K562 (cell line): ENCODE measurements around the gene TIMP3. TPM values are rescaled to one million over a fixed set of nuclear protein-coding genes. Genes with fewer than 3 reads are reported as not detected.

Source experiments
- ATAC-seq: fragments of 200-7000 bp; cut with Tn5 transposase; 3 replicates; pipeline ENCODE4 v1.9.1; 2020; ENCODE audit warnings: moderate library complexity
- BruUV-seq: library from RNA; stranded (reverse); fragments of 400-500 nt; replicated peaks from 2 replicates; lab custom pipeline; 2021; lab: Mats Ljungman, UMichigan
- CTCF ChIA-PET: fragments of 300-600 bp; formaldehyde crosslinking; extraction: SDS; loops from one replicate; lab custom pipeline; 2021; ENCODE audit warnings: low intra/inter-chr PET ratio; lab: Yijun Ruan, JAX
- POLR2A ChIA-PET: fragments of 300-600, 350-650 bp; sonication (Branson Sonifier 250); formaldehyde crosslinking; extraction: SDS; loops from one replicate; lab custom pipeline; 2021; ENCODE audit warnings: antibody characterized with exemption, inconsistent platforms; lab: Yijun Ruan, JAX
- DNase-seq, 4 experiments: peaks; one replicate each; pipeline versions ENCODE4 v3.0.0 to v3.0.0-alpha.2; 2011 to 2018; ENCODE audit warnings: low spot score in 3 of 4, mixed read lengths in 3 of 4; ENCODE audit errors: extremely low read depth in 1 of 4
- FAIRE-seq: peaks from 2 replicates; lab custom pipeline; 2011; peaks lifted over from hg19 to GRCh38; lab: Jason Lieb, UNC
- H2AFZ ChIP-seq: 2 replicates; pipeline ENCODE4 v1.6.0; 2011; ENCODE audit warnings: low read depth, low read length, control low read depth, inconsistent platforms
- H3K27ac ChIP-seq: fragments of 200-600 bp; 3 replicates; pipeline ENCODE4 v1.8.0; 2011; ENCODE audit warnings: low read depth, mild to moderate bottlenecking, control low read depth, inconsistent platforms, low read length, moderate library complexity, mixed read lengths; ENCODE audit errors: extremely low read depth
- H3K27me3 ChIP-seq, 2 experiments: fragments of 300-600 bp in 1 of 2; 2 replicates in 1 of 2; 3 replicates in 1 of 2; pipeline versions ENCODE4 v1.6.0 to v1.8.0; 2011; ENCODE audit warnings: inconsistent platforms in 2 of 2, low read length in 2 of 2, mild to moderate bottlenecking in 1 of 2, mixed read lengths in 1 of 2, moderate library complexity in 1 of 2; ENCODE audit not compliant: control insufficient read depth in 2 of 2, insufficient read depth in 2 of 2
- H3K36me3 ChIP-seq: fragments of 300-600 bp; 3 replicates; pipeline ENCODE4 v1.8.0; 2011; ENCODE audit warnings: mild to moderate bottlenecking, low read length, inconsistent platforms; ENCODE audit not compliant: control insufficient read depth, insufficient read depth
- H3K4me1 ChIP-seq, 2 experiments: fragments of 200-600 bp in 1 of 2; replicated peaks in 1 of 2; 2 replicates in 1 of 2; 3 replicates in 1 of 2; pipeline versions ENCODE4 v1.5.1 to v1.8.0; 2011; ENCODE audit warnings: inconsistent platforms in 2 of 2, low read length in 2 of 2, mild to moderate bottlenecking in 1 of 2, mixed read lengths in 1 of 2, moderate library complexity in 1 of 2; ENCODE audit not compliant: control insufficient read depth in 2 of 2, insufficient read depth in 2 of 2
- H3K4me2 ChIP-seq: 2 replicates; pipeline ENCODE4 v1.6.1; 2011; ENCODE audit warnings: low read length, control low read depth, inconsistent platforms, mixed read lengths; ENCODE audit not compliant: insufficient read depth
- H3K4me3 ChIP-seq: fragments of 200-600 bp; sonication (generic), shearing (Covaris generic); 2 replicates; pipeline ENCODE4 v1.5.1; 2016; ENCODE audit warnings: control low read depth, inconsistent platforms
- H3K79me2 ChIP-seq: fragments of 200-600 bp; 3 replicates; pipeline ENCODE4 v1.8.0; 2011; ENCODE audit warnings: low read length, inconsistent platforms; ENCODE audit not compliant: control insufficient read depth, insufficient read depth
- H3K9ac ChIP-seq, 2 experiments: 2 replicates each; pipeline versions ENCODE4 v1.6.0 to v1.6.1; 2011; ENCODE audit warnings: low read depth in 2 of 2, low read length in 2 of 2, control low read depth in 1 of 2, inconsistent platforms in 1 of 2, mild to moderate bottlenecking in 1 of 2, mixed read lengths in 1 of 2; ENCODE audit not compliant: insufficient read depth in 1 of 2
- H3K9me1 ChIP-seq: one replicate; pipeline ENCODE4 v1.6.0; 2011; ENCODE audit warnings: inconsistent platforms, mild to moderate bottlenecking, low read length, moderate library complexity; ENCODE audit not compliant: control insufficient read depth, insufficient read depth
- H3K9me3 ChIP-seq: replicated peaks from 2 replicates; pipeline ENCODE4 v1.5.1; 2011; ENCODE audit warnings: low read depth, low read length, inconsistent platforms; ENCODE audit not compliant: control insufficient read depth, insufficient read depth
- H4K20me1 ChIP-seq: replicated peaks from 2 replicates; pipeline ENCODE4 v1.6.1; 2011; ENCODE audit warnings: low read length, inconsistent platforms, mixed read lengths; ENCODE audit not compliant: control insufficient read depth, insufficient read depth
- CC2D1A ChIP-seq: fragments of 450-650 bp; IDR thresholded peaks from 2 replicates; pipeline ENCODE4 v1.6.1; 2017; ENCODE audit warnings: mild to moderate bottlenecking
- HDAC1 ChIP-seq, 2 experiments: fragments of 450-650 bp; IDR thresholded peaks; 2 replicates each; pipeline ENCODE4 v1.6.1; 2016 to 2017; ENCODE audit warnings: inconsistent platforms in 1 of 2, mild to moderate bottlenecking in 1 of 2, moderate library complexity in 1 of 2
- HINFP ChIP-seq: fragments of 450-650 bp; conservative IDR thresholded peaks from 2 replicates; pipeline ENCODE4 v1.6.1; 2016; ENCODE audit warnings: missing genetic modification characterization, low read depth, mild to moderate bottlenecking, control low read depth, missing compliant biosample characterization
- HOMEZ ChIP-seq: fragments of 250-450 bp; sonication (Bioruptor Pico); IDR thresholded peaks from 2 replicates; pipeline ENCODE4 v1.4.0; 2020; ENCODE audit warnings: mild to moderate bottlenecking, moderate library complexity
- NELFE ChIP-seq: IDR thresholded peaks from 2 replicates; pipeline ENCODE4 v1.6.1; 2011; ENCODE audit warnings: mild to moderate bottlenecking; ENCODE audit not compliant: insufficient read depth, insufficient read length
- NFE2L1 ChIP-seq: fragments of 450-650 bp; IDR thresholded peaks from 2 replicates; pipeline ENCODE4 v1.6.1; 2016; ENCODE audit warnings: missing genetic modification characterization, low read depth, mild to moderate bottlenecking, missing compliant biosample characterization, moderate library complexity, borderline replicate concordance
- NFIC ChIP-seq: fragments of 450-650 bp; IDR thresholded peaks from 2 replicates; pipeline ENCODE4 v1.6.1; 2017; ENCODE audit warnings: mild to moderate bottlenecking, inconsistent platforms
- POLR3G ChIP-seq: IDR thresholded peaks from 2 replicates; pipeline ENCODE4 v1.6.1; 2011; ENCODE audit not compliant: insufficient read length, insufficient replicate concordance; ENCODE audit errors: extremely low read depth
- PTBP1 ChIP-seq: fragments of 200-400 bp; formaldehyde crosslinking; IDR thresholded peaks from 2 replicates; pipeline ENCODE4 v1.6.1; 2017; ENCODE audit warnings: low read depth, low read length
- TAF1 ChIP-seq: IDR thresholded peaks from 2 replicates; pipeline ENCODE4 v1.6.1; 2011; ENCODE audit warnings: mild to moderate bottlenecking, low read length, moderate library complexity; ENCODE audit not compliant: insufficient read depth, control insufficient read depth, severe bottlenecking; ENCODE audit errors: extremely low read depth
- THAP12 ChIP-seq: fragments of 250-450 bp; sonication (Bioruptor Pico); IDR thresholded peaks from 2 replicates; pipeline ENCODE4 v1.9.0; 2021; ENCODE audit warnings: mild to moderate bottlenecking, inconsistent platforms
- ZC3H8 ChIP-seq: fragments of 450-650 bp; IDR thresholded peaks from 2 replicates; pipeline ENCODE4 v1.6.1; 2017
- ZKSCAN3 ChIP-seq: fragments of 250-450 bp; sonication (Bioruptor Pico); IDR thresholded peaks from 2 replicates; pipeline ENCODE4 v1.4.0; 2020
- ZNF24 ChIP-seq: fragments of 450-650 bp; IDR thresholded peaks from 2 replicates; pipeline ENCODE4 v1.6.1; 2016
- ZNF639 ChIP-seq, 2 experiments: fragments of 200-800 bp in 1 of 2; sonication (Bioruptor generic) in 1 of 2; sonication (generic) in 1 of 2; formaldehyde crosslinking in 1 of 2; IDR thresholded peaks in 1 of 2; conservative IDR thresholded peaks in 1 of 2; 2 replicates each; pipeline versions ENCODE4 v1.5.0 to v1.6.1; 2016 to 2020; ENCODE audit warnings: missing compliant biosample characterization in 1 of 2, missing genetic modification characterization in 1 of 2, missing genetic modification reagents in 1 of 2
- WGBS: fragments of 100-300 bp; shearing (Covaris generic); methylation state at CpG from one replicate; pipeline ENCODE4 v1.1.6; 2016; ENCODE audit warnings: low coverage, mixed read lengths; ENCODE audit not compliant: insufficient coverage; ENCODE audit errors: missing lambda C conversion rate; 5-methylcytosine and 5-hydroxymethylcytosine counted together
- in situ Hi-C: fragments of 300-500 bp; cut with MboI; formaldehyde crosslinking; loops from 4 replicates; pipeline ENCODE4 v1.15.0; 2018; ENCODE audit warnings: inconsistent platforms, mixed read lengths
- intact Hi-C: fragments of 100-400 bp; cut with micrococcal nuclease; formaldehyde crosslinking; loops from 2 replicates; pipeline ENCODE4 v1.14.2; 2022
- polyA plus RNA-seq, 8 experiments: library from polyadenylated mRNA; depleted of rRNA in 4 of 8; stranded (reverse) in 5 of 8; unstranded in 3 of 8; fragments of >200 nt; fragmentation: Nextera tagmentation in 2 of 8; fragmentation: Illumina TruSeq in 1 of 8; extraction: Ambion mirVana in 2 of 8; extraction: Trizol in 1 of 8; gene quantifications; 2 replicates each; pipeline versions ENCODE4 v1.2.1 to v1.2.3, GENCODE V29; 2011 to 2014; ENCODE audit warnings: inconsistent platforms in 1 of 8, missing spikeins in 1 of 8
- total RNA-seq, 7 experiments: library from RNA; depleted of rRNA in 6 of 7; stranded (reverse); fragments of >200 nt in 6 of 7; fragmentation: Illumina TruSeq in 2 of 7; extraction: Trizol in 2 of 7; gene quantifications; 2 replicates each; pipeline versions ENCODE4 v1.2.1 to v1.2.3, GENCODE V29; 2011 to 2021; ENCODE audit warnings: low replicate concordance in 1 of 7

The TIMP3 gene
- total and polyA plus RNA-seq, 9 of the 15 experiments (the other 6 are each of a cell fraction or from before 2014, with no cell fraction given), result 0.07 to 0.73 (median 0.18) TPM

- WGBS, result 76% methylated on average over 3 of the region's 3 CpGs
- DNase-seq (no peak), ATAC-seq (no peak), FAIRE-seq (no peak)
- Histone ChIP-seq H3K27me3 (no peaks in the 10 kb centered on the region), H3K27ac (no peak overlapping the region), H3K4me2 (no peak overlapping the region), H3K36me3 (no peaks in the 10 kb centered on the region), H3K4me1 (no peaks in the 10 kb centered on the region; a peak in 3 of 5 replicates), H4K20me1 (no peaks in the 10 kb centered on the region), H3K4me3 (no peak overlapping the region), H3K9me3 (no peaks in the 10 kb centered on the region), H3K9ac (no peak overlapping the region), H3K9me1 (no peaks in the 10 kb centered on the region), H3K79me2 (no peaks in the 10 kb centered on the region), H2AFZ (peak overlapping the region; percentile 34)
- no TSS peak for BruUV-seq
- ChIA-PET POLR2A (interaction anchor here (1.2 kb wide), 1 partner anchor 13 kb away, joined by 3 read pairs; no protein-coding TSS in a partner anchor), CTCF (no interaction called here)
- intact Hi-C loops (no loop called here), in situ Hi-C loops (loop anchor here (10.0 kb wide), 1 partner anchor 549 kb away; no protein-coding TSS in a partner anchor)
- TF ChIP-seq POLR3G, result no peak
- TF ChIP-seq NFE2L1 (tag), result no peak
- no peak for TF ChIP-seq HINFP (tag)
- TF ChIP-seq ZC3H8, result no peak
- no peak for TF ChIP-seq ZKSCAN3 (CRISPR knock-in tag)
- no peak for TF ChIP-seq TAF1
- TF ChIP-seq THAP12 (CRISPR knock-in tag), result no peak
- TF ChIP-seq CC2D1A, result no peak
- TF ChIP-seq HDAC1 (IDR thresholded peaks at IDR 0.05), result no peak
- TF ChIP-seq NFIC, result no peak
- TF ChIP-seq PTBP1, result no peak
- no peak for TF ChIP-seq NELFE
- TF ChIP-seq ZNF639 (CRISPR knock-in tag; conservative IDR thresholded peaks at IDR 0.05 in 1 of 2, IDR thresholded peaks at IDR 0.05 in 1 of 2), result no peak
- no peak for TF ChIP-seq ZNF24
- TF ChIP-seq HOMEZ (CRISPR knock-in tag), result no peak
These were observed 103.9 kb downstream of the TIMP3 start for GRCh38 chr22:32905400-32905799.
